Globus pallidus (tissue), 1 donor: Measurements from ENCODE around the gene MYO9B.

Experiments used
- DNase-seq: peaks from one replicate; pipeline ENCODE4 v3.0.0-alpha.2; 2015; ENCODE audit warnings: low spot score

Gene MYO9B

DNA sequence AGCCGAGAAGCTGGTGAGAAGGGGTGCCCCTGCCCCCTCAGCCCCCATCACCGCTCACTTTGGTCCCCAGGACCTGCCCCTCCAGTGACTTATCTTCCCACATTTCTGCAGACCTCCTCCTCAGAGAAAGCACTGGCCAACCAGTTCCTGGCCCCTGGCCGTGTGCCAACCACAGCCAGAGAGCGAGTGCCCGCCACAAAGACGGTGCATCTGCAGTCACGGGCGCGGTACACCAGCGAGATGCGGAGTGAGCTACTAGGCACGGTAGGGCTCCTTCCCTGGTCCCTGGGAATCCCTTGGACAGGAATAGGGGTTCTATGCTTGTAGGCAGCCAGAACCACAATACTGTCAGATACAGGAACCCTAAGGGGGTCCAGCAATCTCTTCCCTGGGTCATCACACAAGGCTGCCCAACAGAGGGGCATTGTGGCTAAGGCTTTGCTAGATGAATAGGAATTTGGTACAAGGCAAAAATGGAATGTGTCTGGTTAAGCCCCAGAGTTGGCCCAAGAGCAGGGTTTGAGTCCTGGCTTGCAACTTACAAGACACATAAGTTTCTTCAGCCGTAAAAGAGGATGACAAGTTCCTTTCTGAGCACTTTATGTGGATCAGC, 140.6 kb downstream of the MYO9B start:
- DNase-seq = no peak

DNA sequence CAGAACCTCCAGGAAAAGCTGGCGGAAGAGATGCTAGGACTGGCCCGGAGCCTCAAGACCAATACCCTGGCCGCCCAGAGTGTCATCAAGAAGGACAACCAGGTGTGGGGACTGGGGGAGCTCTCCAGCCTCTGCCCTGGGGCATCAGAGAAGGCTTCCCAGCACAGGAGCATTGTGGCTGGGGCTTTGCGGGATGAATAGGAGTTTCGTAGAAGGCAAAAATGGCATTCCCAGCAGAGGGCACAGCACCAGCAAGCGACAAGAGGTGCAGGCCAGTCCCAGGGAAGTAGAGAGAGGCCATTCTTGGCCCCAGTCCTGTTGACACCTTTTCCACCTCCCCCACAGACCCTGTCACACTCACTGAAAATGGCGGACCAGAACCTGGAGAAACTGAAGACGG, 143.7 kb downstream of the MYO9B start:
- DNase-seq = no peak

GRCh38 chr19:17220207-17220758, 144.7 kb downstream of the MYO9B start:
- no peak for DNase-seq

DNA sequence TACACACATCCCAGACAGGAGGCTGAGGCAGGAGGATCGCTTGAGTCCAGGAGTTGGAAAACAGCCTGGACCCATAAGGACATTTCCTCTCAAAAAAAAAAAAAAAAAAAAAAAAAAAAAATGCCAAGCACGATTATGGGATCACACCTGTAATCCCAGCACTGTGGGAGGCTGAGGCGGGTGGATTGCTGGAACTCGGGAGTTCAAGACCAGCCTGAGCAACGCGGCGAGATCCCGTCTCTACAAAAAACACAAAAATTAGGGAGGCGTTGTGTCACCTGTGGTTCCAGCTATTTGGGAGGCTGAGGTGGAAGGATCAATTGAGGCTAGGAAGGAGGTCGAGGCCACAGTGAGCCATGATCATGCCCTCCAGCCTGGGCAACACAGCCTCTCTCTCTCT, 149.5 kb downstream of the MYO9B start:
- no peak for DNase-seq

DNA sequence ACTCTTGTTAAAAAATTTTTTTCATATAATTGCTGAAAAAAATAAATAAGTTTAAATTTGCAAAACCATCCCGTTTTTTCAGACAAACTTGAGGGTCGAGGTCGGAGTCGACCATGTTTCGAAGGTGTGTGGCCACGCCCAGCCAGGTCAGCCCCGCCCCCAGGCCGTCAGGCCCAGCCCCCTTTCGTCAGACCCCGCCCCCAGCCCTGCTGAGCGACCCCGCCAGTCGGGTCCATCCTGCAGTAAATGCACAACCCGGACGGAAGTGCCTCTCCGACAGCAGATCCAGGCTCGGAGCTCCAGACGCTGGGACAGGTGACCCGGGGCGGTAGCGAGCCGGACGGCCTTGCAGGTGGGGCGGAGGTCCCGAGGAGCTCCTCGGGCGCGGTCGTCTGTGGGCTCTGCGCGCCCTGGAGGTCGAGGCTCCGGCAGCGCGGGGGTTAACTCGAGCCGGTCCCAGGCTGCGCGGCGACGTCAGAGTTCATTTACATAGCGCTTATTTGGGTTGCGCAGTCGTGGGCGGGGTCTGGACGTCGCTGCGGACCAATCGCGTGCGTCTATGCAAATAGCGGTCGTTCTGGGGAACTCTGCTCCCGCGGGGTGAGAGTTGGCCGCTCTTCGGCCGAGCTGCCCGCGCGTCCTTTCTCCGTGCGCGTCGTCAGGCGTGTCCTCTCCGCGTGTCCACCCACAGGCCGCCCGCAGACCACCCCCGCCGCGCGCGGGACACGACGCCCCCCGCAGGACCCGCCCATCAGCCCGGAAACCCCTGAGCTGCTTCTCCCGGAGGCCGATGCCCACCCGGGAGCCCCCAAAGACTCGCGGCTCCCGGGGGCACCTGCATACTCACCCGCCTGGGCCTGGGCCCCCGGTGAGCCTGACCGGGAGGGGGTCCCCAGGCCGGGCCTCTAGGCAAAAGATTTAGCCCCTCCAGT, 150.7 kb downstream of the MYO9B start, which contains the start of gene OCEL1:
TSS of gene OCEL1 (plus strand) at position 225 of the 932 bp plus-strand sequence. CDS start at position 247, 22 bp downstream.
- DNase-seq = peak; percentile 98

DNA sequence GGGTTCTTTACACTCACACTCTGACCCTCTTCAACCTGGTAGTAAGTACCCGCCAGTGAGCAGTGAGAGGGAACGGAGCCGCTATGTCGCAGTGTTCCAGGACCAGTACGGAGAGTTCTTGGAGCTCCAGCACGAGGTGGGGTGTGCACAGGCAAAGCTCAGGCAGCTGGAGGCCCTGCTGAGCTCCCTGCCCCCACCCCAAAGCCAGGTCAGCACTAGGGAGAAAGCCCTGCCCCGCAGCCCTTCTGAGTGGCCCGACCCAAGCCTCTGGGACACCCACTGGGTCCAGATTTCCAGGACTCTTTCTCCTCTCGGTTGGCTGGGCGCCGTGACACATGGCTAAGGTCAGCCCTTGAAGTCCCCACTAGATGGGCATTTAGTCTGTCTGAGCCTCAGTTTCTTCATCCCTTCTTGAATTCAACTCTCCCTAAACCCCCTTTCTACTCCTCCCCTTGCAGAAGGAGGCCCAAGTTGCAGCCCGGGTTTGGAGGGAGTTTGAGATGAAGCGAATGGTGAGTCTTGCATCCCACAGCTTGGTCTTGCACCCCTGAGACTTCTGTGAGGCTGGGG, 152.3 kb downstream of the MYO9B start:
- no peak for DNase-seq

DNA sequence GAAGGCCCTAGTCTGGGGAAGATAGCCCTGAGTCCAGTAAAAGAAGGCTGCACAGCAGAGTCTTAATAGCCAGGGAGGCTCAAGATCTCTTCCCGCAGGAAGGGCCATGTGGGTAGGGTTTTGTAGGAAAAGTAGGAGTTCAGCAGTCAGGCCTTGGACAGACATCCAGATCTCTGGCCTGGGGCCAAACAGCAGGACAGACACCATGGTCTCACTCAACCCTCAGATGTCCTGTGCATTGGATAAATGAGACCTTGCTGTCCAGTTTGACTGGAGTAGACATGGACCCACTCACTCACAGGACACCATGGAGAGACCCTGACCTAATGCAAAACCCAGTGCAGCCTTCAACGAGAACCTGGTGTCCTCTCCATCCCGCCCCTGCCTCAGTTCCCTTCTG, 154.3 kb downstream of the MYO9B start:
- DNase-seq = no peak

- DNase-seq = no peak
These were observed 156.7 kb downstream of the MYO9B start for GRCh38 chr19:17232258-17232657.

DNA sequence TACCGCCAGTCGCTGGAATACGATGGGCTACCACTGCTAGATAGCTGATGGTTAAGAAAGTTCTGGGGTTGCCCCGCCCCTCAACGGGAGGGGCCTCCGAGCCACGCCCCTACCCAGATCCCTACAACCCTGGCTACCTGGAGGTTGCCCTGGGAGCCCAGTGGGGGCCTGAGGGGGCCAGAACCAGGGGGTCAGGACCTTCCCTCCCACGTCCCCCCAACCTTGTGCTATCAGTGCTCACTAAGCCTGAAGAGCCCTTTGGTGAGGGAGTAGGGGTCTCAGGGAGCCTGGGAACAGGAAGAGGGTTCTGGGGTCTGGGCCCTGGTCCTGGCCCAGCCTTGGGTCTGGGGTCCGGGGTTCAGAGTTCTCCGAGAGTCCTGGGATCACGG, 159.3 kb downstream of the MYO9B start:
- DNase-seq = no peak

DNA sequence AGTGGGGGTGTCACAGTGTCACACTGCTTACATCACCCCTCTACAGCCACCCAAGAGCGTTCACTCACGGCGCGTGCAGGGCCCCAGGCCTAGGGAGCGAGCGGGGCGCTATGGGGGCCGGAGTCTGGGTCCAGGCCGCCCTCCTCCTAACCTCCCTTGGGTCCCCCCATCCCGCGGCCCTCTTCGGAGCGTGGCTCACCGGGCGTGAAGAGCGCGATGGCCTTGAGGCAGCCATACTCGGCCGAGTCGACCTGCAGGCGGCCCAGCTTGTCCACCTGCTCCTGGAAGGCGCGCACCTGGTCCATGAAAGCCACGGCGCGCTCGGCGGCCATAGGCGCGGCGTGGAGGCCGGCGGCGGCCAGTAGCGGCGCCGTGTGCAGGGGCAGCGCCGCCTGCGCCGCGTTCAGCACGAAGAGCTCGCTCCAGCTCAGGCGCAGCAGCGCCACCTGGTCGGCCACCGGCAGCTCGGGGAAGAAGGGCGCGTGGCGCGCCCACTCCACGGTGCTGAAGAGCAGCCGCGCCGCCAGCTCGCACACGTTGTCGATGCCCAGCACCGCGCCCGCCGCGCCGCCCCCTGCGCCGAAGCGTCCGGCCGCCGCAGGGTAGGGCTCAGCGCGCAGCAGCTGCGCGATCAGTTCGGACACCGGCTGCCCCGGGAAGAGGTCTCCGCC, 159.9 kb downstream of the MYO9B start:
- DNase-seq = peak; percentile 66

- no peak for DNase-seq
These were observed 160.6 kb downstream of the MYO9B start for GRCh38 chr19:17235971-17236777.

- DNase-seq = no peak
These were observed 161.4 kb downstream of the MYO9B start for GRCh38 chr19:17236811-17237543.

DNA sequence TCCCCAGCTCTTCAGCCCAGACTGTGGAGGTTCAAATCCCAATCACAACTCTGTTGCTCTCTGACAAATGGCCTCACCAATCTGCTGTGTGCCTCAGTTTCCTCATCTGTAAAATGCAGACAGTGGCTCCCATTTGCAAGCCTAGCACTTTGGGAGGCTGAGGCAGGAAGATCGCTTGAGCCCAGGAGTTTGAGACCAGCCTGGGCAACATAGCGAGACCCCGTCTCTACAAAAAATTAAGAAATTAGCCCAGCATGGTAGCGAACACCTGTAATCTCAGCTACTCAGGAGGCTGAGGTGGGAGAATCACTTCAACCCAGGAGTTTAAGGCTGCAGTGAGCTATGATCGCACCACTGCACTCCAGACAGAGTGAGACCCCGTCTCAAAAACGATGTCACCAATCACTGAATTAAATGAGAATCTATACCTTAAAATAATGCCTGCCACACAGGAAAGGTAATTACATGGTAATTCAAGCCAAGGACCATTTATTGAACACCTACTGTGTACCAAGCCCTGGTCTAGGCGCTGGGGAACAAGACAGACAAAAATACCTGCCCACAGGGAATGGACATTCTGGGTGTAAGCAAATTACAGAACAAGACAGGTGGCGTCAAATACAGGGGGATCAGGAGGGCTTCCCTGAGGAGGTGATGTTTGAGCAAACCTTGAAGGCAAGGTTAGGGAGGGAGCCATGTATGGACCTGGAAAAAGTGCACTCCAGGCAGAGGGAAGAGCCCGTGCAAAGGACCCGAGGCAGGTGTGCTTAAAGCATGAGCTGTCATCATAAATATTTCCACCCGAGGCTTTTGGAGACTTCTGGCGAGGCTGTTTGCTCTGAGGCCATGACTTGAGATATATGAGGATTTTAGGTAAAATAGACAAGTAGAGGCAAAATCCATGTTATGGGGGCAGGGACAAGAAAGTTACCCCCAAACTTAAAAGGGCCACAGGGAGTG, 162.4 kb downstream of the MYO9B start:
- no peak for DNase-seq

DNA sequence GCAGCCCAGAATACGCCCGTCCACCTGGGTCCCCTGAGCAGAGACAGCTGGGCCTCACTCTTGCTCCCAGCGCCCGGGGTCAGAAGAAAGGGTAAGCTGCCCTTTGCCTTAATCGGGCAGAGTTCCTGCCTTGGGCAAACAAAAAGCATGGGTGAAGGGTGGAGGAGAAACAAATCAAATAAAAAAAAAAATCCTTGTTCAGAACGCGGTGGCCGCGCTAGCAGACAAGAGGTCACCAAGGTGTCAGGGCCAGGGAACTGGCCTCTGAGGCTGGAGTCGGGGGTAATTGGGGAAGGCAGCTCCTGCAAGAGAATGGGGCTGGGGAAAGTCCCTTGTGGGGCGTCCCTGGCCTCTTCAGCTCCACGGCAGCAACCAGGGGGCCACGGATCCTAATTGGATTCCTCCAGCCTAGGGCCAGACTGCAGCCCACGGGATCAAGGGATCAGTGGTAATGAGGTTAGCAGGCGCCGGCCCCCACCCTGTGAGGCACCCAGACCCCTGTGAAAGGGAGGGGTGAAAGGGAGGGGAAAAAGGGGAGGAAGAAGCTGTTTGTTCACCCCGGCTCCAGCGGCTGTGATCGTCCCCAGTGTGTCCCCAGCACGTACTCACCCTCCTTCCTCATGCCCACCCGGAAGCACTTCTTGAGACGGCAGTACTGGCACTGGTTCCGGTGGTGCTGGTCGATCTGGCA, 164.6 kb downstream of the MYO9B start:
- no peak for DNase-seq

GRCh38 chr19:17240826-17241399, 165.3 kb downstream of the MYO9B start:
- no peak for DNase-seq

DNA sequence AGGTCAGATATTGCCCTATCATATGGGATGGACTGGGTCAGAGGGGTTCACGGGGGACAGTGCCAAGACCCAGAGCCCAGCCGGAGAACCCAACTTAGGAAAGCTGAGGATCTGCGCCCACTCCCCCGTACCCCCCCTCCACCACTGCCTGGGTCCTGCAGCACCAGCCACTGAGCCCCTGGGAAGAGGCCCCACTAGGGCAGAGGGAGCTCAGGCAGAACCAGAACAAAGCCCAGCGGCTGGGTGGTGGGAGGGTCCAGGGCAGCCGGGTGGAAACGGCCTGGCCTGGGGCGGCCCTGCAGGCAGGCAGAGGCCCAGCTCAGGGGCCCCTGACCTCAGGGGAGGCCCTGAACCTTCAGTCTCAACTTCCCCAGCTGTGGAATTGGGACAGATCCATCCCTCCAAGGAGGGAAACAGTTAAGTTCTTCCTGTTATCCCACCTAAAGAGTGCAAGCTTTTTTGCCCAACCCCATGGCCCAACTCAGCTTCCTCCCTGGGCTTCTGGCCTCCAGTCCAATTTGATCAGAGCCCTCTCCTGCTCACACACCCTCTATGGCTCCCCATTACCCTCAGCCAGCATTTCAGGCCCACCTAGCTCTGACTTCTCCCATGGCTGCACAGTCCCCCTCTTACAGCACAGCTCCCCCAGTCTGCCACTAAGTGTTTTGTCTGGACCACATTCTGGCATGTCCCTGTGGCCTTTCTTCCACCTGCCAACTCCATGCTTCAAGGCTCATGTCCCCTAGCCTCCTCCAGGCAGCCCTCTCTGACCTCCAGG, 167.0 kb downstream of the MYO9B start:
- no peak for DNase-seq

- no peak for DNase-seq
These were observed 167.7 kb downstream of the MYO9B start for GRCh38 chr19:17243211-17243829.
